Measurements from ENCODE around the gene OR52E2.
"Not testable (repeated sequence)": the region's sequence is repeated elsewhere in the genome, so short reads cannot be mapped to it uniquely, and the experiment has no call there.

OR52E2 gene
- total RNA-seq = 0 reads per million in 4 donors

- DNase-seq = no peak
Measured at GRCh38 chr11:5059391-5059790, at the start of gene OR52E2. Gene OR52E2, minus strand, starts transcription at chr11:5059627. Its CDS starts 0 bp downstream, at chr11:5059627.

DNA sequence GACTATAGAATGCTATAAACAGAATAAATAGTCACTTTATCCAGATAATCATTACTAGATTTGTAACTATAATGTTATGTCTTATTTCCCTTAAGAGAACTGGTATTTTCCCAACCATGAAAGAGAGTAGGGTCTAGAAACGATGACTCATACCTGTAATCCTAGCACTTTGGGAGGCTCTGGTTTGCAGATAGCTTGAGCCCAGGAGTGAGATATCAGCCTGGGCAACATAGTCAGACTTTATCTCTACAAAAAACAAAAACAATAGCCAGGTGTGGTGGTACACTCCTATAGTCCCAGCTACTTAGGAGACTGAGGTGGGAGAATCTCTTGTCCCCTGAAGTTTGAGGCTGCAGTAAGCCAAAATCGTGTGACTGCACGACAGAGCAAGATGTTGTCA lies 47.9 kb upstream of the OR52E2 start:
- DNase-seq = no peak

DNA sequence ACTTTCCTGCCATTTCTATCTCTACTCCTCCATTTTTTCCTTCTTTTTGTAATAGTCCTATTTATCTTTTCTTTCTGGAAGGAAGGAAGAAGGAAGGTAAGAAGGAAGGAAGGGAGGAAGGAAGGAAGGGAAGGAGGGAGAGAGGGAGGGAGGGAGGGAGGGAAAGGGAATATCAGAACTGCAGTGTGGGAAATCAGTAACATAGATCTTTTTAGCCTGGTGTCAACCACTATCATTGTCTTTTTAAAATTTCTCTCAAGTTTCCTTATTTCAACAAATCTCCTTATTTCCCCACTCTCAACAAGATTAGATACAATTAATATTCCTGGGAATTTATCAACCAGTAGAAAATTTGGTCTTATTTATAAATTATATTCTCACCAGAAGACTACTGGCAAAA lies 43.6 kb upstream of the OR52E2 start:
- no peak for DNase-seq

DNA sequence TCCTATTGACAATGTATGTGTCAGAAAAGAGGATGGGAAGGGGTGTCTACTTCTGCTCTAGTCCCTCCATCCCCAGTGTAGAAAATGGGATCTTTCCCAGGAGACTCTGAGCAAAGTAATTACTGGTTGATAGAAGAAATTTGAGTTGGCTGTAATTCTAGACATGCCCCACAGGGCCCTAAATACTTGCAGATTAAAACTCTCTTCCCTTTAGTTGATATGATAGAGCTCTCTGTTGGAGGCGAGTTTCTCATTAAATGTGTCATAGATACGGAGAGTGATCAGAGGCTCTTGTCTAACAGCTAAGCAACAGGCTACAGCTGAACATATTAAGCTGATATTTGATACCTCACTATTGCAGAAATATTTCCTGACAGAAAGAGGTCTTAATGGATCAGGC lies 42.8 kb upstream of the OR52E2 start:
- DNase-seq = no peak

DNA sequence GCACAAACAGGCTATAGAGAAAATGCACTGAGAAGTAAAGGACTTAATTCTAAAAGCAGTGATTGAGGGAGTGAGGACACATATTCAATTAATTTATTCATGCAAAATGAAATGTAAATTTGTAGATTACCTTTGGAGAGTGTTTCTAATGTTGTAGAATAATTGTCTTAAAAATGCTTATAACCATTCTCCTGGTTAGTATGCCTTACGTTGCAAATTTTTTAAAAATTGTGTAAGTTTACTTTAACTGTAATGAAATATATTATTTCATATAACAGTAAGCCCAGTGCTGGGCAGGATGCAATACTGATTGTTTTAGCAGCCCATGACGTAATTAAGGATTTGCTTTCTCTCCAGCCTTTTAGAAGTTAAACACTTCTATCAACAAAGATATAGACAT lies 36.6 kb upstream of the OR52E2 start:
- DNase-seq = no peak

DNA sequence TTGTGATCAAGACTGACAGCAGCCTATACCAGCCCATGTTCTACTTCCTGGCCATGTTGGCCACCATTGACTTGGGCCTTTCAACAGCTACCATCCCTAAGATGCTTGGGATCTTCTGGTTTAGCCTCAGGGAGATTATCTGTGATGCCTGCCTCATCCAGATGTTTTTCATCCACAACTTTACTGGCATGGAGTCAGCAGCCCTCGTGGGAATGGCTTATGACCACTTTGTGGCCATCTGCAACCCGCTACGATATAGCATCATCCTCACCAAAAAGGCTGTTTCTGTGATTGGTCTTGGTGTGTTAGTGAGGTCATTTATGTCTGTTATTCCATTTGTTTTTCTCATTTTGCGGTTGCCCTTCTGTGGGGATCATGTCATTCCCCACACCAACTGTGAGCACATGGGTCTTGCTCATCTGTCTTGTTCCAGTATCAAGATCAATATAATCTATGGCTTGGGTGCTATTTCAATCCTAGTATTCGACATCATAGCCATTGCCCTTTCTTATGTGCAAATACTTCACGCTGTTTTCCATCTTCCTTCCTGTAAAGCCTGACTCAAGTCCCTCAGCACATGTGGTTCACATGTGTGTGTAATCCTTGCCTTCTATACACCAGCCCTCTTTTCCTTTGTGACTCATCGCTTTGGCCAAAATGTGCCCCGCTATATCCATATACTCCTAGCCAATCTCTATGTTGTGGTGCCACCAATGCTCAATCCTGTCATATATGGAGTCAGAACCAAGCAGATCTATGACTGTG lies 33.6 kb upstream of the OR52E2 start:
- peak in 1 of 5 donors; percentile 0 for DNase-seq

- no peak for DNase-seq
Measured at GRCh38 chr11:5090668-5091067, 31.2 kb upstream of the OR52E2 start.

GRCh38 chr11:5088556-5088955 lies 29.1 kb upstream of the OR52E2 start:
- no peak for DNase-seq

- DNase-seq = no peak
Measured at GRCh38 chr11:5083602-5084001, 24.2 kb upstream of the OR52E2 start.

GRCh38 chr11:5081405-5081804 lies 22.0 kb upstream of the OR52E2 start:
- DNase-seq = no peak

- DNase-seq = no peak
Measured at GRCh38 chr11:5071799-5072198, 12.4 kb upstream of the OR52E2 start.

- DNase-seq = no peak
Measured at GRCh38 chr11:5069272-5069671, 9.8 kb upstream of the OR52E2 start, which contains the start of gene OR52E1. Gene OR52E1, plus strand, starts transcription at chr11:5069572.

- DNase-seq = no peak
Measured at GRCh38 chr11:5065027-5065426, 5.6 kb upstream of the OR52E2 start.

DNA sequence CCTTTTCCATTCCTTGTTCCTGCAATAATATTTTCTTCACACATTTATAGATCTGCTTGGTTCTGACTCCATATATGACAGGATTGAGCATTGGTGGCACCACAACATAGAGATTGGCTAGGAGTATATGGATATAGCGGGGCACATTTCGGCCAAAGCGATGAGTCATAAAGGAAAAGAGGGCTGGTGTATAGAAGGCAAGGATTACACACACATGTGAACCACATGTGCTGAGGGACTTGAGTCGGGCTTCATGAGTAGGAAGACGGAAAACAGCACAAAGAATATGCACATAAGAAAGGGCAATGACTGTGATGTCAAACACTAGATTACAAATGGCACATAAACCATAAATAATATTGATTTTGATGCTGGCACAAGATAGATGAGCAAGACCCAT lies 748 bp downstream of the OR52E2 start:
- DNase-seq = not testable (repeated sequence)

GRCh38 chr11:5046754-5047330 lies 12.6 kb downstream of the OR52E2 start:
- no peak for DNase-seq

- no peak for DNase-seq
Measured at GRCh38 chr11:5046226-5046625, 13.2 kb downstream of the OR52E2 start, which contains the start of gene OR52J3. Gene OR52J3, plus strand, starts transcription at chr11:5046526. Its CDS starts 0 bp downstream, at chr11:5046526.

- no peak for DNase-seq
Measured at GRCh38 chr11:5043380-5043779, 16.0 kb downstream of the OR52E2 start.

DNA sequence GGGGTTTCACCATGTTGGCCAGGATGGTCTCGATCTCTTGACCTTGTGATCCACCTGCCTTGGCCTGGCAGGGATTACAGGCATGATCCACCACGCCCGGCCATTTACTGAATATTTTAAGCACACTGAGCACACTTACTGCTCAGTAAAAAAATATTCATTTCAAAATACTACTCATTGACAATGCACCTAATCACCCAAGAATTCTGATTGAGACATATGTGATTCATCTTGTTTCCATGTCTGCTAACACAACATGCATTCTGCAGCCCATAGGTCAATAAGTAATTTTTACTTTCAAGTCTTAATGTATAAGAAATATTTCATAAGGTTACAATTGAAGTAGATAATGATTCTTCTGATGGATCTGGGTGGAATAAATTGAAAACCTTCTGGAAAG lies 17.3 kb downstream of the OR52E2 start:
- no peak for DNase-seq

GRCh38 chr11:5040876-5041275 lies 18.6 kb downstream of the OR52E2 start:
- no peak for DNase-seq

DNA sequence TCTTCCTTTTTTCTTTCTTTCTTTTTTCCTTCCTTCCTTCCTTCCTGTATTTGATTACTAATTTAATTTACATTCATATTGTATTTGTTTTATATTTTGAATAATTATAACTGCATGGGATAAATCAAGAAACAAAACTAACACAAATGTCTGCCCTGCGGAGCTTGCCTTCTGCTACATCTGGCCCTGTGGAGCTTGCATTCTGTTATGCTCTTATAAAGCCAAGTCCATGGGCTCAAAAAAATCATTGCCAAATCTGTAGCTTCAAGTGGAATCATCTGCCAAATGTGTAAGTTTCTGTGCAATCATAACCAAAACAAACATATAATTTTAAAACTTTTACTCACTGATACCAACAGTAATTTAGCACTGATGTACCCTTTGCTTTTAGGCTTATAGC lies 21.1 kb downstream of the OR52E2 start:
- DNase-seq = no peak

DNA sequence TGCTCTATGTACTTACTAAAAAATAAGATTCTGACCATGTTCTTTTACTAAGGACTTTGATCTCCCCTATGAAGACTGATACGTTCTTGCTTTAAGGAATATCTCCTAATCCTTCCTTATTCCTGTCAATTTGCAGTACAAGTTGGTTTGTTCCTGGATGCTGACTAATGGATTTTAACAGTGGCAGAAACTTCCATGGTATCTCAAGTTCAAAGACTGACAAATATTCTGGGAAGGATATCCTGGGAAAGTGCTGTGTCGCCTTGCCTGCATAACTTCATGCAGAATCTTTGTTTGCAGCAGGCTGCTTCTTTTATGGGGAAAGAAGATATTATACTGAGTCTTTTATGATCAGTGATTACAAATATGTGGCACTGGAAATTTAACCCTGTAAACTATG lies 21.5 kb downstream of the OR52E2 start:
- no peak for DNase-seq

DNA sequence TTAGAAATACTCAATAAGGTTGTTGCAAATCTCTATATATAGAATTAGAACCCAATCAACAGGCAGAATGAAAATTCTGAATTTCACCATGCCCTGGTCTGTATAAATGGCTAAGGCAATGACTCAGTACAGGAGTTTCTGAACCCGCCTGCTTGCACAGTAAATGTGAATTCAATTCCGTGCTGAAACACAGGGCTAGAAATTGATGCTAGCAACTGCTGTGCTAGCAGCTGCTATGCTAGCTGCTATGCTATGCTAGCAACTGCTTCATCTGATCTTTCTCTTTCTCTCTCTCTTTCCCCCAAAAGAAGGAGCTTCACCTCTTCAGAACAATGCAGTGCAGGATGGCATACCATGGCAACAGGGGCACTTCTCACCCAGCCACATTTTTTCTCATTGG lies 22.8 kb downstream of the OR52E2 start:
- no peak for DNase-seq

DNA sequence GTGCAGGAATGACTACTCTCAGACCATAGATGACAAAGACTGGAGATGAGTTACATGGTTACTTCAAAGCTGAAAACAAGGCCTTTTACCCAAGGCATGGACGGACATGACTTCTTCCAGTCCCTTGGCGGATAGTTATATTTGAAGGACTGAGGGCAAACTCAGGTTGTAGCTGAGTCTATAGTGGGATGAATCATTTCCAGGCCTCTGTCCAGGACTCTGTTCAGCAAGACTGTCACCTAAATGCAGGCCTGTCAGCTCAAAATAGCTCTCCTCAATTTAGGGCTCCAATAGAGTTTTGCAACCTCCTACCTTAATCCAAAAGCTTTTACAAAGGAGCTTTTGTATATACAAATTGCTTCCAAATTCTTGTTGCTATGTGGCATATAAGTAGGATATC lies 37.4 kb downstream of the OR52E2 start:
- no peak for DNase-seq

DNA sequence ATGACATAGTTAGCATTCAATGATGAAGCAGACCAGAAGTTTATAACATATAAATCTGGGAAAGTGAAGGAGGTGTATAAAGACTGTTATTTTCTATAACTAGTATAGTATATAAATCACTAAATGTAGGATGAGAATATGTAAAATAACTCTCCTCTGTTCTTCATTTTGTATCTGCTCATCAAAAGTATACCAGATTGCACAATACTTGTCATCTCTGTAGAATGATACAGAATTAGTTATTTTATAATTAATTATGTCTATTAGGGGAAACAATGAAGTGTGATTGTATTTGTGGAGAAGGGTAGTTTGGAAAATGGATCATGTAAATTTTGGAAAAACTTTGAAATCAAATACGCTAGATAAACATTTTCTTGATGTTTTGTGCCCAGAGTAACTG lies 46.4 kb downstream of the OR52E2 start:
- no peak for DNase-seq

GRCh38 chr11:5011254-5011653 lies 48.2 kb downstream of the OR52E2 start:
- DNase-seq = no peak
